Kidney capillary endothelial cell (primary cell): ENCODE measurements around the gene NOL4L.

ENCODE experiments used
- DNase-seq: peaks from one replicate; pipeline ENCODE4 v3.0.0-alpha.2; 2018; ENCODE audit warnings: low spot score

The NOL4L gene

GRCh38 chr20:32444474-32445220, 140.5 kb downstream of the NOL4L start:
- DNase-seq = no peak

GRCh38 chr20:32443386-32443974, 141.7 kb downstream of the NOL4L start:
- DNase-seq = no peak

GRCh38 chr20:32442630-32443373, 142.3 kb downstream of the NOL4L start:
- DNase-seq = no peak

DNA sequence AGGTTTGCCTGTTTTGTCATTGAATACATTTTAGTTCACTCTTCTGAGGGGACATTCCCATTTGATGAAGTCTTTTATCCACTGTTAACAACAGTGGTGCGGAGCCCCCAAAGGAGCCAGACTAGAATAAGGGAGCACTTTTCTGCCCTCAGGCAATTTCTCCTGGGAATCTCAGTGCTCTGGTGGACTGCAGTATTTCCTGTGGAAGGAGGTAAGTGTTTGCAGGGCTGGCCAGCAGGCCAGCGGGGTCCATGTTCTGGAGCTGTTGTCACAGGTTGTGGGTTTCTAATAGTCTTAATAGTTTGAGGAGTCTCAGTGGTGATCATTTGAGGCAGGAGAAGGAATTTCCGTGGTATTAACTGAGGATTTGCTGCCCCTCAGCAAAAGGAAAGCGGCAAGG, 143.5 kb downstream of the NOL4L start:
- DNase-seq = no peak

GRCh38 chr20:32440758-32441078, 144.4 kb downstream of the NOL4L start:
- DNase-seq = no peak

GRCh38 chr20:32440069-32440757, 144.9 kb downstream of the NOL4L start:
- DNase-seq = no peak

- DNase-seq = no peak
These were observed 145.9 kb downstream of the NOL4L start for GRCh38 chr20:32439132-32439829.

GRCh38 chr20:32438331-32438858, 146.7 kb downstream of the NOL4L start:
- no peak for DNase-seq

DNA sequence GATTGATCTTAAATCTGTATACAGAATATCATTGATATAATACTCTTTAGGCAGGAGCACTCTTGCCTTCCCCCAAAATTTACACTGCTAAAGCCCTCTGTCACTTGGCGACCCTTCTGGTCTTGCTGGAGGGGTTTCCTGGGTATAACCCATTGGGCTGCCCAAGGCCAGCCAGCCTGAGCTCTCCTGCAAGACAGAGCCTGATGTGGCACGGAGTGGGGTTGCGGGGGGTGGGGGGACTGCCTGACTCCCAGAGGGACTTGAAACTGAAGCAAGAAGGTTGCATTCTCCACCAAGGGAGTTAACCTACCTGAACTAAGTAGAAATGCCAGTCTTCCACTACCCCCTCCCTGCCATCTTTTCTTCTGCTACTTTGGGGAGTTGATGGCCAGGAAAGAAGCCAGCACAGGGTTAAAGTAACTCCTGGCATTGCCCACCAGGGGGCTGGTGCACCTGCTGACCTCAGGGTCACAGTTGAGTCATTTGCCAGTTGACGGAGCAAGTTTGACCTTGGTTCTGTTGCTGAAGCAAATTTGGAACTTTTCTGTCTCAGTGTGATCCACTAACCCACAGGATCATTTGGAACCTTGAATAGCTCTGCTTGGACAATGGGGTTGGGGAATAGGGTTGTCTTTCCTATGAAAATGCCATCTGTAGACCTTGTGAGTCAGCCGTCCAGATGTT, 147.6 kb downstream of the NOL4L start:
- DNase-seq = no peak

GRCh38 chr20:32436968-32437367, 148.2 kb downstream of the NOL4L start:
- no peak for DNase-seq

DNA sequence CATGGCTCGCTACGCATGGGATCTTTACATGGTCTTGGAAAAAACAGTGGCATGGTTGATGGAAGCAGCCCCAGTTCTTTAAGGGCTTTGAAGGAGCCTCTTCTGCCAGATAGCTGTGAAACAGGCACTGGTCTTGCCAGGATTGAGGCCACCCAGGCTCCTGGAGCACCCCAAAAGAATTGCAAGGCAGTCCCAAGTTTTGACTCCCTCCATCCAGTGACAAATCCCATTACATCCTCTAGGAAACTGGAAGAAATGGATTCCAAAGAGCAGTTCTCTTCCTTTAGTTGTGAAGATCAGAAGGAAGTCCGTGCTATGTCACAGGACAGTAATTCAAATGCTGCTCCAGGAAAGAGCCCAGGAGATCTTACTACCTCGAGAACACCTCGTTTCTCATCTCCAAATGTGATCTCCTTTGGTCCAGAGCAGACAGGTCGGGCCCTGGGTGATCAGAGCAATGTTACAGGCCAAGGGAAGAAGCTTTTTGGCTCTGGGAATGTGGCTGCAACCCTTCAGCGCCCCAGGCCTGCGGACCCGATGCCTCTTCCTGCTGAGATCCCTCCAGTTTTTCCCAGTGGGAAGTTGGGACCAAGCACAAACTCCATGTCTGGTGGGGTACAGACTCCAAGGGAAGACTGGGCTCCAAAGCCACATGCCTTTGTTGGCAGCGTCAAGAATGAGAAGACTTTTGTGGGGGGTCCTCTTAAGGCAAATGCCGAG, 148.8 kb downstream of the NOL4L start:
- no peak for DNase-seq

DNA sequence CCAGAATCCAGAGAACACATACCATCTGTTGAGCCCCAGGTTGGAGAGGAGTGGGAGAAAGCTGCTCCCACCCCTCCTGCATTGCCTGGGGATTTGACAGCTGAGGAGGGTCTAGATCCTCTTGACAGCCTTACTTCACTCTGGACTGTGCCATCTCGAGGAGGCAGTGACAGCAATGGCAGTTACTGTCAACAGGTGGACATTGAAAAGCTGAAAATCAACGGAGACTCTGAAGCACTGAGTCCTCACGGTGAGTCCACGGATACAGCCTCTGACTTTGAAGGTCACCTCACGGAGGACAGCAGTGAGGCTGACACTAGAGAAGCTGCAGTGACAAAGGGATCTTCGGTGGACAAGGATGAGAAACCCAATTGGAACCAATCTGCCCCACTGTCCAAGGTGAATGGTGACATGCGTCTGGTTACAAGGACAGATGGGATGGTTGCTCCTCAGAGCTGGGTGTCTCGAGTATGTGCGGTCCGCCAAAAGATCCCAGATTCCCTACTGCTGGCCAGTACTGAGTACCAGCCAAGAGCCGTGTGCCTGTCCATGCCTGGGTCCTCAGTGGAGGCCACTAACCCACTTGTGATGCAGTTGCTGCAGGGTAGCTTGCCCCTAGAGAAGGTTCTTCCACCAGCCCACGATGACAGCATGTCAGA, 149.6 kb downstream of the NOL4L start:
- DNase-seq = no peak

- no peak for DNase-seq
These were observed 150.7 kb downstream of the NOL4L start for GRCh38 chr20:32434434-32434833.

- DNase-seq = peak; percentile 83
These were observed 151.7 kb downstream of the NOL4L start for GRCh38 chr20:32433311-32434021.

- DNase-seq = no peak
These were observed 152.9 kb downstream of the NOL4L start for GRCh38 chr20:32432277-32432676.

GRCh38 chr20:32431457-32431856, 153.7 kb downstream of the NOL4L start:
- DNase-seq = no peak

- no peak for DNase-seq
These were observed 155.3 kb downstream of the NOL4L start for GRCh38 chr20:32429745-32430360.

DNA sequence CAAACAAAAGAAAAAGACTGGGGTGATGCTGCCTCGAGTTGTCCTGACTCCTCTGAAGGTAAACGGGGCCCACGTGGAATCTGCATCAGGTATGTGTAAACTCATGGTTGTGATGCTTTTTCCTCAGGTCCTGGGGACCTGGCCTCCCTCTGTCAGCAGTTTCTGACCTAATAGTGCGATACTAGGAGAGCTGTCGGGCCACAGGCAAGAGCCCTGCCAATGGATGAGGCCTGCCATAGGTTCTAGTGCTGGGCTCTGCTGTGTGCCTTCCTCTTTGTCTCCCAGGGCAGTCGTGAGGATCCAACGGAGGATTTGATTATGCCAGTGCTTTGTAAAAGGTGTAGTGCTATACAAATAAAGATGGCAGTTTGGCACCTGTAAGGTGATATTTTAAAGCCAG, 155.8 kb downstream of the NOL4L start:
- DNase-seq = no peak

- DNase-seq = no peak
These were observed 157.1 kb downstream of the NOL4L start for GRCh38 chr20:32427996-32428395.
